Astrocyte (in vitro differentiated cells and primary cell): ENCODE results near the gene TBC1D8.

Experiments
- EZH2 ChIP-seq: IDR thresholded peaks from 2 replicates; pipeline ENCODE4 v1.6.1; 2012; ENCODE audit warnings: mild to moderate bottlenecking, low read length, inconsistent platforms; ENCODE audit not compliant: insufficient read depth
- TF ChIP-seq, protein P1 (sequence below): IDR thresholded peaks from 2 replicates; pipeline ENCODE4 v1.5.1; 2011; ENCODE audit warnings: low read depth, mild to moderate bottlenecking, inconsistent platforms, low read length, moderate library complexity; ENCODE audit not compliant: insufficient read depth

DNA sequence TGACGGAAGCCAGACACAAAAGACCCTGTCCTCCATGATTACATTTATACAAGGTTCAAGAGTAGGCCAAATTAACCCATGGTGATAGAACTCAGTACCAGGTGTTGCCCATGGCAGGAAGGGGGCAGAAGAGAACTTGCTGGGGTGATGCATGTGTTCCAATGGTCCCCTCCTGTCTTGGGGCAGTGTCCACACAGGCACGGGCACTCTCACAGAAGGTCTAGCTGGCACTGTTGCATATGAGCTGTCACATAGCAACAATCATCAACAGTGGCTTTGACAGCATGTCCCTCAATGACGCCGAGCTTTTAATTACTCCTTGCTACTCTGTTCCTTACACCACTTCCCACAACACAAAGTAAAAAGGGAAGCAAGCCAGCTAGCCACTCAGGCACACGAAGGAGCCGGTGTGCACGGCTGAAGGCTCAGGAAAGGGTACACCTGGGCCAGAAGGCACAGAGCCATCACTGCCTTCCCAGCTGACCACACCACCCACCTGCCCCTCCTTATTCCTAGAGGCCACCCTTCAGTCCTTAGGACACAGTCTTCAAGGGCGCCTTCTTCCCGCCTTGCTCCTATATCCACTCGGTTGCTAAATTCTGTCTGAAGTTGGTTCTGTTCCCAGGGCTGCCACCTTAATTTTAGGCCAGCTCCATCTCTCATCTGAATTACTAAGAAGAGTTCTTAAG lies 120.2 kb downstream of the TBC1D8 start:
- TF ChIP-seq, protein P1, sequence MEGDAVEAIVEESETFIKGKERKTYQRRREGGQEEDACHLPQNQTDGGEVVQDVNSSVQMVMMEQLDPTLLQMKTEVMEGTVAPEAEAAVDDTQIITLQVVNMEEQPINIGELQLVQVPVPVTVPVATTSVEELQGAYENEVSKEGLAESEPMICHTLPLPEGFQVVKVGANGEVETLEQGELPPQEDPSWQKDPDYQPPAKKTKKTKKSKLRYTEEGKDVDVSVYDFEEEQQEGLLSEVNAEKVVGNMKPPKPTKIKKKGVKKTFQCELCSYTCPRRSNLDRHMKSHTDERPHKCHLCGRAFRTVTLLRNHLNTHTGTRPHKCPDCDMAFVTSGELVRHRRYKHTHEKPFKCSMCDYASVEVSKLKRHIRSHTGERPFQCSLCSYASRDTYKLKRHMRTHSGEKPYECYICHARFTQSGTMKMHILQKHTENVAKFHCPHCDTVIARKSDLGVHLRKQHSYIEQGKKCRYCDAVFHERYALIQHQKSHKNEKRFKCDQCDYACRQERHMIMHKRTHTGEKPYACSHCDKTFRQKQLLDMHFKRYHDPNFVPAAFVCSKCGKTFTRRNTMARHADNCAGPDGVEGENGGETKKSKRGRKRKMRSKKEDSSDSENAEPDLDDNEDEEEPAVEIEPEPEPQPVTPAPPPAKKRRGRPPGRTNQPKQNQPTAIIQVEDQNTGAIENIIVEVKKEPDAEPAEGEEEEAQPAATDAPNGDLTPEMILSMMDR, result no peak
- no peak for TF ChIP-seq EZH2
